Ecto neural progenitor cell (in vitro differentiated cells): ENCODE data around the gene INSC.

ENCODE experiments used
- DNase-seq: peaks from one replicate; pipeline ENCODE4 v3.0.0-alpha.2; 2018; ENCODE audit warnings: low spot score

INSC gene

GRCh38 chr11:15148169-15148568 is 33.4 kb downstream of the INSC start:
- DNase-seq = no peak

GRCh38 chr11:15149050-15149449 is 34.3 kb downstream of the INSC start:
- DNase-seq = no peak

DNA sequence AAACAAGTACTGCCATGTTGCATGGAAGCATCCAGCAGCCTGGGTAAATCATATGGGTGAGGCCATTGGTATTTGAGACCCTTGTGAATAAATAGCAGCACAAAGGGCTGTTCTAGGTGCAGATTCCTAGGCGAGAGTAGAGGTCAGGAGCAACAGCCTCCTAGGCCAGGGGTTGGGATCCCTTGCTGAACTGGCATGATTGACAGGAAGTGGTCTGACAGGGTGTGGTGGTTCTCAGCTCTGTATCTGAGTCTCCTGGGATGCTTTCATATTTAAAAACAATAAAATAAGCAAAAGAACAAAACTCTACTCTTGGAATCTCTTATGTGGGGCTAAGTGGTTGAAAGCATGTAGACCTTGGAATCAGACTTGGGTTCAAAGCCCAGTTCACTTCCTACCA is 35.8 kb downstream of the INSC start:
- no peak for DNase-seq

- no peak for DNase-seq
Observed at GRCh38 chr11:15153231-15153630, 38.5 kb downstream of the INSC start.

GRCh38 chr11:15157181-15157580 is 42.5 kb downstream of the INSC start:
- DNase-seq = no peak

- DNase-seq = no peak
Observed at GRCh38 chr11:15157606-15158137, 42.9 kb downstream of the INSC start.

GRCh38 chr11:15158351-15159015 is 43.8 kb downstream of the INSC start:
- DNase-seq = no peak

GRCh38 chr11:15159085-15159484 is 44.4 kb downstream of the INSC start:
- DNase-seq = no peak

DNA sequence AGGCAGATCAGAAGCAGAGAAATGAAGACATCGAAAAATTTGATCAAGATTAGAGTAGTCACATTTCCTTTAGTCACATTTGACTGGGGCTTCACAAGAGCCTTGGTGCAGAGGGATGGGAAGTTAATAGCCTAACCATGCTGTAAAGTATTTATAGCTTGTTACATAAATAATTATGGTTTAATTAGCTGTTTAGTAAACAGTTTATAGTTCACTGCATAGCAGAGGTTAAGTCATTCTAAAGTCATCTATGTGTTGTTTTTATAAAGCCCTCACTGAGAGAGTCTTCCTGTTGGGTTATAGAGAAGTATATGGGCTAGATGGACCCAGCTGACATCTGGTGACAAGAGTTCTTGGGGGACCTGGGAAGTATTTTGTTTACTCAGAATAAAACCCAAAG is 47.1 kb downstream of the INSC start:
- DNase-seq = no peak

DNA sequence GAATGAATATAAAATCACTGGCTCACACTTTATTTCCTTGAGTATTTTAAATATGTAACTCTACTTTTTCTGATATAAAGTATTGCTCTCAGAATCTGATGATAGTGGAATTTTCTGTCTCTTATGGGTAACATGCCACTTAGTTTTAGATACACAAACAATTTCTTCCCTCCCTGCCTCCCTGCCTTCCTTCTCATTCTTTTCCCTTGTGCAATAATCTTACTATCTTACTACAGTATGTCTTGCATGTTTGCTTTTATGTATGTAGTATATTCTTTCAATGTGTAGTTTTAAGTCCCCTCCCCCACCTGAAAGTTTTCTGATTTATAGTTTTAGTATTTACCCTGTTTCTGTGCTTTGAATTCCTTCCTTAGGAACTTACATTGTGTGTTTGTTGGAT is 48.4 kb downstream of the INSC start:
- no peak for DNase-seq

DNA sequence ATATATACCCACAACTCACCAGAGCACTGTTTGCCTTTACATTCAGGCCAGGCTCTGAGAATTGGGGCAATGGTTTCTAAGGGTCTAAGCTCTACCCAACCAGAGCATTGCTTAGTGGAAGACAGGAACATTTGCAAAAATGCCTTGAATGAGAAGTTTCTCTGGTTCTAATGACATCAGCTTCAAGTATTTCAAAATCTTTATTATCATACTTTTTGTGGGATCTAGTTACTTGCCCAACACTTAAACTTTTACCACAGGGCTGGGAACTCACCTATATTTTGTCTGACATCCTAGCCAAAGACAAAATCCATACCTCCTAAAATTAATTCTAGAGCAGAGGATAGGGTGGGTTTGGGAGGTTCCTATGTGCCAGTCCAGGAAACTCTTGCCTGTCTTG is 51.5 kb downstream of the INSC start:
- no peak for DNase-seq

DNA sequence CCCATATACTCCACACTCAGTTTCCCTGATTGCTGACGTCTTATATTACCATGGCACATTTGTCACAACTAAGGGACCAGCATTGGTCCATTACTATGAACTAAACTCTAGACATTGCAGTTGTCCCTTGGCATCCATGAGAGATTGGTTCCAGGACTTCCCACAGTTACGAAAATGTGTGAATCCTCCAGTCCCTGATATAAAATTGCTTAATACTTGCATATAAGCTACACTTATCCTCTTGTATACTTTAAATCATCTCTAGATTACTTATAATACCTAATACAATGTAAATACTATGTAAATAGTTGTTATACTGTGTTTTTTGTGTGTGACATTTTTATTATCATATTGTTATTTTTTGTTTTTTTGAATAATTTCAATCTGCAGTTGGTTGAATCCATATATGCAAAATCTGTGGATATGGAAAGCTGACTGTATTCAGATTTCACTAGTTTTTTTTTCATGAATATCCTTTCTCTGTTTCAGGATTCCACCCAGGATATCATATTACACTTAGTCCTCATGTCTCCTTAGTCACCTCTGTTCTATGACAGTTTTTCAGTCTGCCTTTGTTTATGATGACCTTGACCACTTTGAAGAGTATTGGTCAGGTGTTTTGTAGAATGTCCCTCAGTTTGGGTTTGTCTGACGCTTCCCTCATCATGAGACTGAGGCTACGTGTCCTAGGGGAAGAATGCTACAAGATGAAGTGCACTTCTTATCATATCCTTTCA is 55.3 kb downstream of the INSC start:
- DNase-seq = no peak

DNA sequence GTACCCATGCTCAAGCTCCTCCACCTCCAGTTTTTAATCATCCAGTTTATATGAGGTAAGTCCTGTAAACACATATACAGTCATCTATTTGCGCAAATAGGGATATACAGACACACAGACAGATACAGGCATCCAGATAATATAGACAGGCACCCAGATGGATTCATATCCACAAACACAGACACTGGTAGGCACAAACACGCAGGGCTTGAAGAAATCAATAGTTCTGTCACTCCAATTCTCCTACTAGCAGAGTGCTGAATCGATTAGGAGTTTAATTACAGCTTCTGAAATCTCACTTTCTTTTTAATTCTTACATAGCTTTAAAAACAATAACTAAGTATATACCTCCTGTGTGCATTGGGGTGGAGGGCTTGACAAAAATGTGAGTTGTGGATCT is 56.0 kb downstream of the INSC start:
- no peak for DNase-seq

- DNase-seq = no peak
Observed at GRCh38 chr11:15171956-15172355, 57.2 kb downstream of the INSC start.

- no peak for DNase-seq
Observed at GRCh38 chr11:15175831-15176230, 61.1 kb downstream of the INSC start.

- DNase-seq = no peak
Observed at GRCh38 chr11:15176646-15177163, 62.0 kb downstream of the INSC start.

- DNase-seq = no peak
Observed at GRCh38 chr11:15177491-15177890, 62.8 kb downstream of the INSC start.

DNA sequence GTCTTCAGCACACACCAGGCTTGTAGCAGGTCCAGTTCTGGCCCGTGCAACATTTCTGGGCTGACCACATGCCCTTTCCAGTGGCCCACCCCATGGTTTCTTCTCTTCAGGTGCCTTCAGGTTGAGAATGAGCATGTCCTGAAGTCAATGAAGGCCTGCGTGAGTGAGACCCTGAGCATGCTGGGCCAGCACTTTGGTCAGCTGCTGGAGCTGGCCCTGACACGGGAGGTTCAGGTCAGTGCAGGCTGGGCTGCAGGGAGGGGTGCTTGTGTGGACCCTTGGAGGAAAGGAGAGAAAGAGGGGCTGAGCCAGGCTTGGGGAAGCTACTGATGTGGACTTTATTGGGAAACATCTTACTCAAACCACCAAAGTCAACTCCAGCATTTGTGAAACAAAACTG is 63.5 kb downstream of the INSC start:
- no peak for DNase-seq

DNA sequence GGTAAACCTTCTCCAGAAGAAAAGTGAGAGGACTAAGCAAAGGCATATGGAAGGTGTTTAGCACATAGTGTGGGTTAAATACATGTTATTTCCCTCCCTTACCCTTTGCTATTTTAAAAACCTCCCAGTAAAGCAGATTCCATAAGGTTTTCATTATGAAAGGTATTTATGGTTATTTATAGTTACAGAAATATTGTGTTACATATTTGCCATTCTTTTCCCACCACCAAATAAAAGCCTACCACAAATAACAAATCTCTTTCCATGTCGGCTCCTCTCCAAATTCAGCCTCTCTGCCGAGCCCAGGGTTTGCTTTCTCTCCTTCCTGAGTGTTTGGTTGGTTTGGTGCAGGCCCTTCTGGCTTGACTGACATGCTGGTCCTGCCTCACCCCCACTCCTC is 64.4 kb downstream of the INSC start:
- DNase-seq = no peak

DNA sequence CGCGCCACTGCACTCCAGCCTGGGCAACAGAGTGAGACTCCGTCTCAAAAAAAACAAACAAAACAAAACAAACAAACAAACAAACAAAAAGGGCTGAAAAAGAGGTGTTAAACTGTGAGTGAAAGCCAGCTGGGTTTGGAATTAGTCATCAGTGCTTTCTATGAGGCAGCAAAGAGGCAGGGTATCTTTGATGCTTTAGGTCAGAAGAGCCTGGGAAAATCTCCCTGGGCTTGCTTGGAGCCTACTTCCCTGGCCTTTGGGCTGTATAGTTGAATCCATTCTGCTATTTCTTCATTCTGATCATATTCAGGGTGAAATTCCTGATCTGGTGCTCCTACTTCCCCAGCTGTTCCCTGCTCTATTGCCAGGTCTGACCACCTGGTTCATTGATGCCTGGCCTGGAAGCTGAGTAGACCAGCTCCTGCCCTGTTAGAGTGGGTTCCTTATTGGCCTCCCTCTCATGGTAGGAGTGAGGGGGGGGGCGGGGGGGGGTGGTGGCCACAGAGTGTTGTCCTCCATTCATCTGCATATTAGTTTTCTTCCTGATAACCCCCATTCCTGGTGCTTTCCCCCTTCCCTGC is 65.6 kb downstream of the INSC start:
- DNase-seq = no peak

DNA sequence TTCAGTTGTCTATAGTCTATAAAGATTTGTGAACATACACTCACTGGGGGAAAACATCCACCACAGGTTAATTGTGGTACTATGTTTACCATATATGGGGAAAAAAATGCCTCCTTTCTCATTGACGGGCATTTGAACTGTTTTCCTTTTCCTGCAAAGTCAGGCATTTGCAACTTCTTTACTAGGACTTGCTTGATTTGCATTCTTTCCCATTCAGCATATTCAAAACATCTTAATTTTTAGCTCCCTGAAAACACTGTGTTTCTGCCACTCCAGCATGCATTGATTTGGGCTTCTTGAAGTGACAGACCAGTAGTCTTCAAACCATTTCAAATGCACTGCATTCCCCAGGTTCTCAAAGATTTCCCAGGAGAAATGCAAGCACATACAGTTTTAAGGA is 67.6 kb downstream of the INSC start:
- no peak for DNase-seq

- no peak for DNase-seq
Observed at GRCh38 chr11:15185021-15185420, 70.3 kb downstream of the INSC start.

DNA sequence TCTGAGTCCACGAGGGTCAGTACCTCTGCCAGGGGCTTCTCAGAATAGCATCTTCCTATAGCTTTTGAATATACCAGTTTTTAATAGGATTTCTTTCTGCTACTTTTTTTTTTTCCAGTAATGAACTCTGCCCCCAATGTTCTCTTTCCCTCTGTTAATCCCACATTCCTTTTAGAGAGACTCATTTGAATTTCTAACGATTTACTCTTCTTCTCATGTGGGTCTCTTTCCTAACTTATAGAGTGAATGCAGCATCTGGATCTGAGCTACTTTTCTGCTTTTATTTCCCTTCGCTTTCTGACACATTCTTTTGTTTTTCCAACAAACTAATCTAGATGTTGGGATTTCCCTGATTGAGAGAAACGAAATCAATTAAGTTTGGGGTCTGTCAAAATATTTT is 71.4 kb downstream of the INSC start:
- DNase-seq = no peak
